GM23248 (cell line): ENCODE data around the gene TMEM100. TPM values are rescaled to one million over a fixed set of nuclear protein-coding genes. Genes with fewer than 3 reads are reported as not detected.

Experiments
- DNase-seq: peaks from one replicate; pipeline ENCODE4 v3.0.0-alpha.2; 2015
- H2AFZ ChIP-seq: fragments of 200-600 bp; sonication (generic); 2 replicates; pipeline ENCODE4 v1.6.1; 2016; ENCODE audit warnings: antibody characterized with exemption
- H3F3A ChIP-seq: fragments of 200-600 bp; sonication (generic); 2 replicates; pipeline ENCODE4 v1.6.1; 2016; ENCODE audit warnings: mild to moderate bottlenecking, antibody characterized with exemption, mixed run types; ENCODE audit not compliant: insufficient read depth
- H3K27ac ChIP-seq: fragments of 200-600 bp; sonication (generic); 2 replicates; pipeline ENCODE4 v1.5.1; 2016; ENCODE audit warnings: mild to moderate bottlenecking
- H3K27me3 ChIP-seq: fragments of 200-600 bp; sonication (generic); replicated peaks from 2 replicates; pipeline ENCODE4 v1.6.1; 2016; ENCODE audit warnings: mild to moderate bottlenecking; ENCODE audit not compliant: insufficient read depth
- H3K36me3 ChIP-seq: fragments of 200-600 bp; sonication (generic); 2 replicates; pipeline ENCODE4 v1.6.1; 2016; ENCODE audit warnings: low read depth, mild to moderate bottlenecking
- H3K4me1 ChIP-seq: fragments of 200-600 bp; sonication (generic); 2 replicates; pipeline ENCODE4 v1.6.1; 2016; ENCODE audit warnings: mild to moderate bottlenecking; ENCODE audit not compliant: insufficient read depth
- H3K4me2 ChIP-seq: fragments of 200-600 bp; sonication (generic); one replicate; pipeline ENCODE4 v1.6.1; 2016; ENCODE audit warnings: mild to moderate bottlenecking; ENCODE audit not compliant: unreplicated experiment
- H3K4me3 ChIP-seq: fragments of 200-600 bp; sonication (generic); 2 replicates; pipeline ENCODE4 v1.5.1; 2016; ENCODE audit warnings: mild to moderate bottlenecking
- H3K79me2 ChIP-seq: fragments of 200-600 bp; sonication (generic); 2 replicates; pipeline ENCODE4 v1.6.1; 2016; ENCODE audit warnings: mild to moderate bottlenecking; ENCODE audit not compliant: insufficient read depth
- H3K9ac ChIP-seq: fragments of 200-600 bp; sonication (generic); 2 replicates; pipeline ENCODE4 v1.6.1; 2016; ENCODE audit warnings: mild to moderate bottlenecking
- H3K9me2 ChIP-seq: fragments of 200-600 bp; sonication (generic); 2 replicates; pipeline ENCODE4 v1.6.1; 2016; ENCODE audit warnings: mixed run types, mild to moderate bottlenecking, moderate library complexity; ENCODE audit not compliant: insufficient read depth
- H3K9me3 ChIP-seq: fragments of 200-600 bp; sonication (generic); one replicate; pipeline ENCODE4 v1.6.1; 2017; ENCODE audit warnings: low read depth
- H4K20me1 ChIP-seq: fragments of 200-600 bp; sonication (generic); 2 replicates; pipeline ENCODE4 v1.6.0; 2016; ENCODE audit not compliant: insufficient read depth
- EZH2 ChIP-seq: fragments of 200-600 bp; sonication (generic); IDR thresholded peaks from 2 replicates; pipeline ENCODE4 v1.6.1; 2018; ENCODE audit warnings: antibody characterized with exemption, mild to moderate bottlenecking; ENCODE audit not compliant: insufficient read depth, poor library complexity, severe bottlenecking
- EZH2phosphoT487 ChIP-seq: fragments of 200-600 bp; sonication (generic); IDR thresholded peaks from 2 replicates; pipeline ENCODE4 v1.6.1; 2018; ENCODE audit warnings: antibody characterized with exemption, moderate library complexity, mild to moderate bottlenecking, low read depth; ENCODE audit not compliant: insufficient read depth
- WGBS, 2 experiments: methylation state at CpG; one replicate each; pipeline ENCODE4 v1.1.6; 2015 to 2017; ENCODE audit warnings: low lambda C conversion rate in 2 of 2, low coverage in 1 of 2; ENCODE audit errors: missing lambda C conversion rate in 2 of 2; 5-methylcytosine and 5-hydroxymethylcytosine counted together
- in situ Hi-C: fragments of 300-500 bp; cut with MboI; formaldehyde crosslinking; loops from 2 replicates; pipeline ENCODE4 v1.15.0; 2020
- polyA plus RNA-seq: library from polyadenylated mRNA; unstranded; fragments of >200 nt; fragmentation: Nextera tagmentation; extraction: Ambion mirVana; gene quantifications from 2 replicates; pipeline ENCODE4 v1.2.1, GENCODE V29; 2016
- total RNA-seq: library from RNA; depleted of rRNA; stranded (reverse); fragments of >200 nt; shearing (Covaris generic); gene quantifications from 2 replicates; pipeline ENCODE4 v1.2.3, GENCODE V29; 2014

Gene TMEM100
- total and polyA plus RNA-seq, 2 experiments from 2014 or later = 0.18 TPM; not detected in 1

- Histone ChIP-seq H3K79me2 (no peaks in the 10 kb centered on the region), H3K4me3 (peak overlapping the region; percentile 61), H2AFZ (peak overlapping the region; percentile 67), H3K9me2 (no peaks in the 10 kb centered on the region), H3K4me1 (peaks cover 30% of the 10 kb centered on the region), H3K9me3 (no peaks in the 10 kb centered on the region), H3K4me2 (peak overlapping the region; percentile 77), H4K20me1 (no peaks in the 10 kb centered on the region), H3K27me3 (no peaks in the 10 kb centered on the region), H3K36me3 (no peaks in the 10 kb centered on the region), H3F3A (peaks cover 22% of the 10 kb centered on the region), H3K9ac (peak overlapping the region; percentile 61), H3K27ac (peak overlapping the region; percentile 48; the same call in 1 of the 2 replicates)
- in situ Hi-C loops = no loop called here
- DNase-seq = peak; percentile 57
- TF ChIP-seq EZH2phosphoT487 (no peak), EZH2 (no peak)
- 11 to 17% methylated on average over 5 of the region's 5 CpGs for WGBS, 2 experiments
These were observed 488 bp downstream of the TMEM100 start for GRCh38 chr17:55722016-55722736.

- no peaks in the 10 kb centered on the region for H3K9me2 ChIP-seq
- H3K27ac ChIP-seq = no peak overlapping the region
- no peak for TF ChIP-seq EZH2
- TF ChIP-seq EZH2phosphoT487 = no peak
- no peaks in the 10 kb centered on the region for H3K9me3 ChIP-seq
- H4K20me1 ChIP-seq = no peaks in the 10 kb centered on the region
- WGBS, 2 experiments = 86 to 88% methylated on average over 6 of the region's 6 CpGs
- H3K4me3 ChIP-seq = no peak overlapping the region
- in situ Hi-C loops = no loop called here
- no peak overlapping the region for H2AFZ ChIP-seq
- no peak overlapping the region for H3K9ac ChIP-seq
- DNase-seq = no peak
- no peaks in the 10 kb centered on the region for H3K36me3 ChIP-seq
- H3K4me2 ChIP-seq = no peak overlapping the region
- H3K79me2 ChIP-seq = no peaks in the 10 kb centered on the region
- peaks cover 20% of the 10 kb centered on the region for H3K4me1 ChIP-seq
- peaks cover 16% of the 10 kb centered on the region for H3F3A ChIP-seq
- H3K27me3 ChIP-seq = no peaks in the 10 kb centered on the region
These were observed 1.5 kb downstream of the TMEM100 start for GRCh38 chr17:55720919-55721836.

GRCh38 chr17:55717898-55718735 is 4.5 kb downstream of the TMEM100 start:
- H3K4me1 ChIP-seq = peaks cover 13% of the 10 kb centered on the region
- H3K79me2 ChIP-seq = no peaks in the 10 kb centered on the region
- no peak overlapping the region for H3K27ac ChIP-seq
- H3K36me3 ChIP-seq = no peaks in the 10 kb centered on the region
- no peak overlapping the region for H3K9ac ChIP-seq
- no peak overlapping the region for H2AFZ ChIP-seq
- in situ Hi-C loops = loop anchor here (10.0 kb wide), 1 partner anchor 193 kb away; no protein-coding TSS in a partner anchor
- 46 to 49% methylated on average over 11 of the region's 11 CpGs for WGBS, 2 experiments
- H3K4me2 ChIP-seq = no peak overlapping the region
- DNase-seq = peak; percentile 78
- H3K9me2 ChIP-seq = no peaks in the 10 kb centered on the region
- H3F3A ChIP-seq = peaks cover 11% of the 10 kb centered on the region
- H3K9me3 ChIP-seq = no peaks in the 10 kb centered on the region
- no peaks in the 10 kb centered on the region for H3K27me3 ChIP-seq
- H3K4me3 ChIP-seq = no peak overlapping the region
- no peak for TF ChIP-seq EZH2phosphoT487
- TF ChIP-seq EZH2 = no peak
- no peaks in the 10 kb centered on the region for H4K20me1 ChIP-seq

GRCh38 chr17:55717432-55717831 is 5.2 kb downstream of the TMEM100 start:
- 54 to 58% methylated on average over 4 of the region's 4 CpGs for WGBS, 2 experiments
- in situ Hi-C loops = loop anchor here (10.0 kb wide), 1 partner anchor 193 kb away; no protein-coding TSS in a partner anchor

More at GRCh38 chr17:55717432-55717831, 5.2 kb downstream of the TMEM100 start:
- H3K79me2 ChIP-seq = no peaks in the 10 kb centered on the region
- TF ChIP-seq EZH2phosphoT487 = no peak
- no peak for TF ChIP-seq EZH2
- no peaks in the 10 kb centered on the region for H3K36me3 ChIP-seq
- no peaks in the 10 kb centered on the region for H4K20me1 ChIP-seq
- H3K27me3 ChIP-seq = no peaks in the 10 kb centered on the region
- peaks cover 7% of the 10 kb centered on the region for H3F3A ChIP-seq
- peaks cover 10% of the 10 kb centered on the region; the same call in 1 of the 2 replicates for H3K4me1 ChIP-seq
- no peaks in the 10 kb centered on the region for H3K9me2 ChIP-seq
- H3K4me3 ChIP-seq = no peak overlapping the region
- DNase-seq = no peak
- H2AFZ ChIP-seq = no peak overlapping the region
- no peak overlapping the region for H3K4me2 ChIP-seq
- no peaks in the 10 kb centered on the region for H3K9me3 ChIP-seq
- H3K27ac ChIP-seq = no peak overlapping the region
- no peak overlapping the region for H3K9ac ChIP-seq
